Loucy (cell line): ENCODE results near the gene POGLUT2.

Experiments used
- EZH2phosphoT487 ChIP-seq: fragments of 200-600 bp; IDR thresholded peaks from 2 replicates; pipeline ENCODE4 v1.6.1; 2018; ENCODE audit warnings: antibody characterized with exemption, mild to moderate bottlenecking, moderate library complexity, borderline replicate concordance
- TF ChIP-seq, protein P1 (sequence below): fragments of 200-600 bp; sonication (generic); conservative IDR thresholded peaks from 2 replicates; pipeline ENCODE4 v1.5.1; 2014; ENCODE audit warnings: mild to moderate bottlenecking, antibody characterized with exemption, low read length

GRCh38 chr13:102799426-102800144, 809 bp upstream of the POGLUT2 start:
- no peak for TF ChIP-seq EZH2phosphoT487
- TF ChIP-seq, protein P1, sequence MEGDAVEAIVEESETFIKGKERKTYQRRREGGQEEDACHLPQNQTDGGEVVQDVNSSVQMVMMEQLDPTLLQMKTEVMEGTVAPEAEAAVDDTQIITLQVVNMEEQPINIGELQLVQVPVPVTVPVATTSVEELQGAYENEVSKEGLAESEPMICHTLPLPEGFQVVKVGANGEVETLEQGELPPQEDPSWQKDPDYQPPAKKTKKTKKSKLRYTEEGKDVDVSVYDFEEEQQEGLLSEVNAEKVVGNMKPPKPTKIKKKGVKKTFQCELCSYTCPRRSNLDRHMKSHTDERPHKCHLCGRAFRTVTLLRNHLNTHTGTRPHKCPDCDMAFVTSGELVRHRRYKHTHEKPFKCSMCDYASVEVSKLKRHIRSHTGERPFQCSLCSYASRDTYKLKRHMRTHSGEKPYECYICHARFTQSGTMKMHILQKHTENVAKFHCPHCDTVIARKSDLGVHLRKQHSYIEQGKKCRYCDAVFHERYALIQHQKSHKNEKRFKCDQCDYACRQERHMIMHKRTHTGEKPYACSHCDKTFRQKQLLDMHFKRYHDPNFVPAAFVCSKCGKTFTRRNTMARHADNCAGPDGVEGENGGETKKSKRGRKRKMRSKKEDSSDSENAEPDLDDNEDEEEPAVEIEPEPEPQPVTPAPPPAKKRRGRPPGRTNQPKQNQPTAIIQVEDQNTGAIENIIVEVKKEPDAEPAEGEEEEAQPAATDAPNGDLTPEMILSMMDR = no peak
